HG02610 (cell line): ENCODE measurements around the gene NPLOC4.
"Not testable (repeated sequence)": the region's sequence is repeated elsewhere in the genome, so short reads cannot be mapped to it uniquely, and the experiment has no call there.

Experiments
- ATAC-seq: cut with Tn5 transposase; IDR thresholded peaks from one replicate; pipeline ENCODE4 v1.9.1; 2021; ENCODE audit warnings: mild to moderate bottlenecking, moderate library complexity; ENCODE audit not compliant: unreplicated experiment

NPLOC4 gene

GRCh38 chr17:81635973-81636504 lies 873 bp downstream of the NPLOC4 start:
- peak; percentile 11 for ATAC-seq

GRCh38 chr17:81635431-81635830 lies 1.5 kb downstream of the NPLOC4 start:
- no peak for ATAC-seq

GRCh38 chr17:81631482-81631881 lies 5.4 kb downstream of the NPLOC4 start:
- no peak for ATAC-seq

GRCh38 chr17:81630274-81630673 lies 6.6 kb downstream of the NPLOC4 start:
- no peak for ATAC-seq

- no peak for ATAC-seq
Observed at GRCh38 chr17:81621494-81622130, 15.3 kb downstream of the NPLOC4 start.

GRCh38 chr17:81618307-81618706 lies 18.6 kb downstream of the NPLOC4 start:
- not testable (repeated sequence) for ATAC-seq

- no peak for ATAC-seq
Observed at GRCh38 chr17:81616877-81617276, 20.0 kb downstream of the NPLOC4 start.

- ATAC-seq: no peak
Observed at GRCh38 chr17:81615401-81615930, 21.4 kb downstream of the NPLOC4 start.

GRCh38 chr17:81612172-81612970 lies 24.5 kb downstream of the NPLOC4 start:
- no peak for ATAC-seq

GRCh38 chr17:81609541-81610311 lies 27.2 kb downstream of the NPLOC4 start:
- no peak for ATAC-seq

- no peak for ATAC-seq
Observed at GRCh38 chr17:81608605-81609004, 28.3 kb downstream of the NPLOC4 start.

- ATAC-seq: no peak
Observed at GRCh38 chr17:81608082-81608481, 28.8 kb downstream of the NPLOC4 start.

GRCh38 chr17:81607431-81607830 lies 29.5 kb downstream of the NPLOC4 start:
- ATAC-seq: no peak

GRCh38 chr17:81603846-81604610 lies 32.9 kb downstream of the NPLOC4 start:
- ATAC-seq: no peak

- ATAC-seq: no peak
Observed at GRCh38 chr17:81601525-81602120, 35.3 kb downstream of the NPLOC4 start.

- ATAC-seq: no peak
Observed at GRCh38 chr17:81599719-81600486, 37.0 kb downstream of the NPLOC4 start.

- ATAC-seq: no peak
Observed at GRCh38 chr17:81593105-81593871, 43.6 kb downstream of the NPLOC4 start.

GRCh38 chr17:81591971-81592370 lies 44.9 kb downstream of the NPLOC4 start:
- ATAC-seq: no peak
